Pancreas (tissue), 10 donors: ENCODE data around the gene RHOB. TPM values are rescaled to one million over a fixed set of nuclear protein-coding genes. Genes with fewer than 3 reads are reported as not detected.

ENCODE experiments used
- ATAC-seq, 4 donors: fragments of 200-7000 bp; cut with Tn5 transposase; one replicate each; pipeline versions ENCODE4 v1.8.0 to v1.9.1; 2020; ENCODE audit warnings: mild to moderate bottlenecking in 4 of 4, moderate library complexity in 4 of 4
- DNase-seq, 6 donors: peaks; one replicate each; pipeline ENCODE4 v3.0.0-alpha.2; 2020
- FAIRE-seq: peaks from 2 replicates; lab custom pipeline; 2012; peaks lifted over from hg19 to GRCh38; lab: Jason Lieb, UNC
- H3K27ac ChIP-seq, 4 donors: fragments of 200-600 bp; sonication (generic); 1 replicate in 3 of 4; 2 replicates in 1 of 4; pipeline versions ENCODE4 v1.5.0 to v1.8.0; 2020
- H3K27me3 ChIP-seq, 4 donors: fragments of 200-600 bp; one replicate each; pipeline ENCODE4 v1.8.0; 2021
- H3K36me3 ChIP-seq, 3 donors: fragments of 200-600 bp; sonication (generic) in 1 of 3; one replicate each; pipeline versions ENCODE4 v1.5.0 to v1.8.0; 2020 to 2021
- H3K4me1 ChIP-seq, 3 donors: fragments of 200-600 bp; one replicate each; pipeline ENCODE4 v1.8.0; 2021
- H3K4me3 ChIP-seq, 4 donors: fragments of 200-600 bp; sonication (generic) in 2 of 4; one replicate each; pipeline versions ENCODE4 v1.5.0 to v1.8.0; 2020 to 2021
- H3K9me3 ChIP-seq, 4 donors: fragments of 200-600 bp; one replicate each; pipeline ENCODE4 v1.8.0; 2021
- WGBS, 2 donors: extraction: QIAGEN DNeasy Blood & Tissue Kit; methylation state at CpG; one replicate each; pipeline ENCODE4 v1.1.7; 2013; 5-methylcytosine and 5-hydroxymethylcytosine counted together
- intact Hi-C, 3 donors: fragments of 100-400 bp; cut with DNase I; formaldehyde crosslinking; loops; one replicate each; pipeline versions ENCODE4 v1.11.1 to v1.14.2; 2022
- polyA plus RNA-seq, 2 donors: library from polyadenylated mRNA; stranded (reverse); fragments of 200-250 nt; gene quantifications; one replicate each; pipeline ENCODE4 v1.2.3, GENCODE V29; 2013
- total RNA-seq, 6 donors: library from RNA; stranded (reverse); fragmentation: NEBNext Ultra II Directional in 4 of 6; extraction: Animal tissue kit (Norgen Biotek cat#: 25700) in 4 of 6; gene quantifications; one replicate each; pipeline versions ENCODE4 v1.2.1 to v1.2.4, GENCODE V29; 2021 to 2023
- TF ChIP-seq, protein P1 (sequence below), 4 donors: fragments of 200-600 bp; sonication (generic) in 3 of 4; IDR thresholded peaks; one replicate each; pipeline versions ENCODE4 v1.5.0 to v1.8.0; 2021; ENCODE audit warnings: antibody characterized with exemption in 4 of 4
- donor health status: healthy with polysubstance abuse.
- donor health status: DM: no; HTN: no; CAD: no; lungs with moderate emphysema.
- donor health status: DM: no; HTN: no; CAD: no.
- donor health status: control.
- donor health status: control.
- donor health status: Bipolar disorder and iron deficiency.
- donor health status: DM: yes; HTN: yes; CAD: no.
- donor health status: DM: no; HTN: no; CAD: no.
- donor health status: DM: no; HTN: no; CAD: no.
- donor health status: DM: yes; HTN: yes; CAD: no.

RHOB gene
- total and polyA plus RNA-seq, 8 donors = 27.5 to 98.5 (median 56.5) TPM

DNA sequence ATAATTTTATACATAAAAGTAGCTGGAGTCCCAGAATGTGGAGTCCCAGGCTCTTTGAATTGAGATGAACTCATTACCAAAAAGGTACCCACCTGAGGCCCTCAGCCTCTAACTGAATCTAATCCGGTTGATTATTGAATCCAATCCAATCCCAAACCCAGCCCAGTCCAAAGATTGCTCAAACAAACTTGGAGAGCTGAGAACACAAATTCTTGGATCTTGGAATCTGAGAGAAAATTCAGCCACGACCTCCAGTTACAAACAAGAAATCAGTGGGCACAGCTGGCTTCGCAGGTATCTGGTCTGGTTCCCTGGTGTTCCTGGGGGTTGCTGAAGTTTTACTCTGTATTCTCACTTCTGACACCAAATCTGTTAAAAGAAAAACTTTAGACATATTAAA lies 28.4 kb upstream of the RHOB start:
- intact Hi-C loops = no loop called here
- Histone ChIP-seq H3K4me3 (no peak overlapping the region), H3K36me3 (no peaks in the 10 kb centered on the region), H3K27me3 (no peaks in the 10 kb centered on the region), H3K9me3 (no peaks in the 10 kb centered on the region), H3K27ac (no peak overlapping the region), H3K4me1 (peaks cover 12 to 22% (median 16%) of the 10 kb centered on the region in 3 donors)
- WGBS, 2 donors = 49 to 75% methylated on average over 3 of the region's 3 CpGs
- DNase-seq (peak in 1 of 6 donors; percentile 2), ATAC-seq (no peak), FAIRE-seq (no peak)
- TF ChIP-seq, protein P1, sequence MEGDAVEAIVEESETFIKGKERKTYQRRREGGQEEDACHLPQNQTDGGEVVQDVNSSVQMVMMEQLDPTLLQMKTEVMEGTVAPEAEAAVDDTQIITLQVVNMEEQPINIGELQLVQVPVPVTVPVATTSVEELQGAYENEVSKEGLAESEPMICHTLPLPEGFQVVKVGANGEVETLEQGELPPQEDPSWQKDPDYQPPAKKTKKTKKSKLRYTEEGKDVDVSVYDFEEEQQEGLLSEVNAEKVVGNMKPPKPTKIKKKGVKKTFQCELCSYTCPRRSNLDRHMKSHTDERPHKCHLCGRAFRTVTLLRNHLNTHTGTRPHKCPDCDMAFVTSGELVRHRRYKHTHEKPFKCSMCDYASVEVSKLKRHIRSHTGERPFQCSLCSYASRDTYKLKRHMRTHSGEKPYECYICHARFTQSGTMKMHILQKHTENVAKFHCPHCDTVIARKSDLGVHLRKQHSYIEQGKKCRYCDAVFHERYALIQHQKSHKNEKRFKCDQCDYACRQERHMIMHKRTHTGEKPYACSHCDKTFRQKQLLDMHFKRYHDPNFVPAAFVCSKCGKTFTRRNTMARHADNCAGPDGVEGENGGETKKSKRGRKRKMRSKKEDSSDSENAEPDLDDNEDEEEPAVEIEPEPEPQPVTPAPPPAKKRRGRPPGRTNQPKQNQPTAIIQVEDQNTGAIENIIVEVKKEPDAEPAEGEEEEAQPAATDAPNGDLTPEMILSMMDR (IDR thresholded peaks at IDR 0.05) = no peak

DNA sequence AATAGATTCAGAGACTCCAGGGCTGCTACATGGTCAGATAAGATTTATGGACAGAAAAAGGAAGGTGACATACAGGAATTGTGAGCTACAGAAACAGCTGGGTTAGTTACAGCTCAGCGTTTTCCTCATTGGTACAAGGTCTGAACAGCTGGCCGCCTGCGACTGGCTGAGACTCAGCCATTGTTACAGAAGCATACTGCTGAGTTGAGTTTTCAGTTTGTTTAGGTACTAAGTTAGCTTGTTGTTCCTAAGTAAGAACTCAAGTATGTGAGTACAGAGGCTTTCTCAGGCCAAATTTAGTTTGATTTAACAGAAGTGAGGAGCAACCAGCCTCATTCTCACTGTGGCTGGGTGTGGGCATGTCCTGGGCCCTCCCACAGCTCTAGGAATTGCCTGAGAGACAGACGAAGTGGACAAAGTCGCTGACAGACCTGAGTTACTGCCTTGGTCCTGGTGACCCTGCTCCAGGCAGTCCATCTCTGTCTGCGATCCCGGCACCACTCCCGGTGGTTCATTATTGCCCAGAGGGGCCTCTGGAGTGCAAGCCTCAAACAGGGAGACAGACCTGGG lies 27.8 kb upstream of the RHOB start:
- FAIRE-seq (no peak), DNase-seq (peak in 1 of 6 donors; percentile 5), ATAC-seq (peak in 1 of 4 donors; percentile 13)
- Histone ChIP-seq H3K4me1 (peaks cover 12 to 22% (median 16%) of the 10 kb centered on the region in 3 donors), H3K36me3 (no peaks in the 10 kb centered on the region), H3K4me3 (no peak overlapping the region), H3K27ac (no peak overlapping the region), H3K9me3 (no peaks in the 10 kb centered on the region), H3K27me3 (no peaks in the 10 kb centered on the region)
- TF ChIP-seq, protein P1 (IDR thresholded peaks at IDR 0.05) = no peak
- 75 to 76% methylated on average over 8 of the region's 8 CpGs for WGBS, 2 donors
- intact Hi-C loops = no loop called here

- H3K36me3 ChIP-seq = no peaks in the 10 kb centered on the region
- intact Hi-C loops = no loop called here
- FAIRE-seq (no peak), ATAC-seq (no peak), DNase-seq (no peak)
- TF ChIP-seq, protein P1 (IDR thresholded peaks at IDR 0.05) = no peak
- H3K4me1 ChIP-seq = peaks cover 12 to 22% (median 16%) of the 10 kb centered on the region in 3 donors
- H3K27ac ChIP-seq = no peak overlapping the region
- H3K9me3 ChIP-seq = no peaks in the 10 kb centered on the region
- no peak overlapping the region for H3K4me3 ChIP-seq
- H3K27me3 ChIP-seq = no peaks in the 10 kb centered on the region
- 85 to 93% methylated on average over 8 to 9 of the region's 9 CpGs for WGBS, 2 donors
These were observed 27.1 kb upstream of the RHOB start for GRCh38 chr2:20419752-20420151.

DNA sequence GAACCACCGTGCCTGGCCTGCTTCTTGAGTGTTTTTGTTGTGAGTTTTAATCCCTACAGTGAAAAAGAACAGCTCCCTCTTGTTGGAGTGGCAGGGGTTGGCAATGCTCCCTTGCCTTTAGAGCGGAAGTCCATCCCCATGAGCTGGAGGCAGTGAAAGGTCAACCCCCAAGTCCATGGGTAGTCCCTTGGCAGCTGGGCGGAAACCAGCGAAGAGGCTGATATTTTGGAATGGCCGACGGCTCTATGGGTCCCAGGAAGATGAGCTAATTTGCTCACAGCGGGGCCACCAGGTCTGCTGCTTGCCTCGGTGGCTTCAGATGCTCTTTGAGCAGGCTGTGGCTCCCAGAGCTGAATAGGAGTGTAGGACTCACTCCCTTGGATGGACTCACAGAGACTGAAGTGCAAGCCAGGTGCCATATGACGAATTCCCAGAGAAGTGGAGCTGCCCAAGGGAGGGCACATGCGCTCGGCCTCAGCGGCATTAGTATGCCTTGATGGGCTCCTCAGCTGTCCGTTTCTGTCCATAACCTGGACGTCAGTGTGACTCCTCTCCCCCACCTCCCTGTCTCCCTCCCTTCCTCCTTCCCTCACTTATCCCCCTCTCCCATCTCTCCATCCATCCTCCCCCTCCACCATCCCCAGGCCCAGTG lies 25.4 kb upstream of the RHOB start:
- peak overlapping the region; percentile 11 to 69 (median 54) for H3K27ac ChIP-seq
- no peaks in the 10 kb centered on the region for H3K36me3 ChIP-seq
- H3K4me1 ChIP-seq = peaks cover 12 to 22% (median 16%) of the 10 kb centered on the region in 3 donors
- ATAC-seq (peak; percentile 78 to 82 (median 79)), DNase-seq (peak in 5 of 6 donors; percentile 65 to 79 (median 74)), FAIRE-seq (no peak)
- TF ChIP-seq, protein P1 (IDR thresholded peaks at IDR 0.05) = no peak
- H3K9me3 ChIP-seq = no peaks in the 10 kb centered on the region
- 50 to 54% methylated on average over 14 of the region's 14 CpGs for WGBS, 2 donors
- no peak overlapping the region for H3K4me3 ChIP-seq
- no peaks in the 10 kb centered on the region for H3K27me3 ChIP-seq
- intact Hi-C loops = no loop called here

GRCh38 chr2:20421988-20422370 lies 24.9 kb upstream of the RHOB start:
- DNase-seq (peak; percentile 91 to 98 (median 94)), FAIRE-seq (no peak), ATAC-seq (peak; percentile 85 to 90 (median 87))
- intact Hi-C loops = no loop called here
- H3K27me3 ChIP-seq = no peaks in the 10 kb centered on the region
- 7 to 10% methylated on average over 7 of the region's 7 CpGs for WGBS, 2 donors
- no peaks in the 10 kb centered on the region for H3K36me3 ChIP-seq
- TF ChIP-seq, protein P1 (IDR thresholded peaks at IDR 0.05) = no peak
- no peak overlapping the region for H3K4me3 ChIP-seq
- H3K9me3 ChIP-seq = no peaks in the 10 kb centered on the region
- H3K27ac ChIP-seq = peak overlapping the region; percentile 11 to 69 (median 54)
- peaks cover 12 to 22% (median 16%) of the 10 kb centered on the region in 3 donors for H3K4me1 ChIP-seq
